DMS 273 (cell line): Measurements from ENCODE around the gene ATP5MC3.
"Not testable (repeated sequence)": the region's sequence is repeated elsewhere in the genome, so short reads cannot be mapped to it uniquely, and the experiment has no call there.

Source experiments
- DNase-seq: peaks from one replicate; lab custom pipeline; 2025; ENCODE audit not compliant: unreplicated experiment; lab: John Stamatoyannopoulos, UW

Gene ATP5MC3

GRCh38 chr2:175181104-175181876, at the start of gene ATP5MC3:
TSS of gene ATP5MC3 (minus strand) at chr2:175181710. CDS start at chr2:175181393, 317 bp downstream.
- peak; percentile 98 for DNase-seq

GRCh38 chr2:175228601-175229000, 47.1 kb upstream of the ATP5MC3 start:
- DNase-seq: not testable (repeated sequence)

GRCh38 chr2:175228179-175228578, 46.7 kb upstream of the ATP5MC3 start:
- DNase-seq: no peak

GRCh38 chr2:175227393-175227792, 45.9 kb upstream of the ATP5MC3 start:
- DNase-seq: no peak

GRCh38 chr2:175220075-175220474, 38.6 kb upstream of the ATP5MC3 start:
- no peak for DNase-seq

GRCh38 chr2:175218551-175218950, 37.0 kb upstream of the ATP5MC3 start:
- DNase-seq: no peak

- peak; percentile 98 for DNase-seq
These were observed 26.4 kb upstream of the ATP5MC3 start for GRCh38 chr2:175207741-175208438.

- peak; percentile 30 for DNase-seq
These were observed 25.4 kb upstream of the ATP5MC3 start for GRCh38 chr2:175206866-175207265.

- DNase-seq: no peak
These were observed 24.0 kb upstream of the ATP5MC3 start for GRCh38 chr2:175205523-175205922.

GRCh38 chr2:175203621-175204496, 22.3 kb upstream of the ATP5MC3 start:
- DNase-seq: peak; percentile 89

- peak; percentile 56 for DNase-seq
These were observed 13.5 kb upstream of the ATP5MC3 start for GRCh38 chr2:175195012-175195411.

GRCh38 chr2:175188761-175189160, 7.3 kb upstream of the ATP5MC3 start:
- no peak for DNase-seq

- peak; percentile 45 for DNase-seq
These were observed 5.9 kb upstream of the ATP5MC3 start for GRCh38 chr2:175187378-175187777.

GRCh38 chr2:175183674-175184073, 2.2 kb upstream of the ATP5MC3 start:
- DNase-seq: no peak

- no peak for DNase-seq
These were observed 383 bp upstream of the ATP5MC3 start for GRCh38 chr2:175181877-175182308.

GRCh38 chr2:175180701-175181103, 808 bp downstream of the ATP5MC3 start:
- DNase-seq: peak; percentile 65

- DNase-seq: no peak
These were observed 4.9 kb downstream of the ATP5MC3 start for GRCh38 chr2:175176624-175177023.

- no peak for DNase-seq
These were observed 5.6 kb downstream of the ATP5MC3 start for GRCh38 chr2:175175896-175176295.

GRCh38 chr2:175175320-175175719, 6.2 kb downstream of the ATP5MC3 start:
- DNase-seq: peak; percentile 12

GRCh38 chr2:175170659-175171304, 10.7 kb downstream of the ATP5MC3 start:
- DNase-seq: no peak

- DNase-seq: no peak
These were observed 12.3 kb downstream of the ATP5MC3 start for GRCh38 chr2:175169191-175169590.
